CD1c-positive myeloid dendritic cell (primary cell): ENCODE data around the gene CDH13.

Experiments used
- DNase-seq: peaks from one replicate; pipeline ENCODE4 v3.0.0-alpha.2; 2016; ENCODE audit errors: extremely low spot score

CDH13 gene

GRCh38 chr16:83113811-83114210 lies 487.0 kb downstream of the CDH13 start:
- no peak for DNase-seq

- no peak for DNase-seq
These were observed 488.9 kb downstream of the CDH13 start for GRCh38 chr16:83115491-83116232.

GRCh38 chr16:83116274-83116892 lies 489.6 kb downstream of the CDH13 start:
- DNase-seq: no peak

GRCh38 chr16:83117810-83118209 lies 491.0 kb downstream of the CDH13 start:
- DNase-seq: no peak

GRCh38 chr16:83118365-83118764 lies 491.6 kb downstream of the CDH13 start:
- peak; percentile 22 for DNase-seq

- no peak for DNase-seq
These were observed 499.3 kb downstream of the CDH13 start for GRCh38 chr16:83125999-83126568.

GRCh38 chr16:83128041-83128440 lies 501.3 kb downstream of the CDH13 start:
- DNase-seq: no peak

GRCh38 chr16:83130039-83130438 lies 503.3 kb downstream of the CDH13 start:
- no peak for DNase-seq

GRCh38 chr16:83134638-83135037 lies 507.9 kb downstream of the CDH13 start:
- peak; percentile 11 for DNase-seq

- DNase-seq: no peak
These were observed 509.6 kb downstream of the CDH13 start for GRCh38 chr16:83136419-83136818.

- no peak for DNase-seq
These were observed 510.2 kb downstream of the CDH13 start for GRCh38 chr16:83136924-83137323.

- peak; percentile 3 for DNase-seq
These were observed 510.6 kb downstream of the CDH13 start for GRCh38 chr16:83137326-83137781.

GRCh38 chr16:83137894-83138293 lies 511.1 kb downstream of the CDH13 start:
- no peak for DNase-seq

- no peak for DNase-seq
These were observed 511.7 kb downstream of the CDH13 start for GRCh38 chr16:83138512-83138911.

- no peak for DNase-seq
These were observed 512.4 kb downstream of the CDH13 start for GRCh38 chr16:83138976-83139690.

GRCh38 chr16:83143788-83144187 lies 517.0 kb downstream of the CDH13 start:
- no peak for DNase-seq

- DNase-seq: no peak
These were observed 518.5 kb downstream of the CDH13 start for GRCh38 chr16:83145297-83145696.

GRCh38 chr16:83147244-83147643 lies 520.5 kb downstream of the CDH13 start:
- DNase-seq: no peak

- no peak for DNase-seq
These were observed 531.7 kb downstream of the CDH13 start for GRCh38 chr16:83158320-83158957.

GRCh38 chr16:83159049-83159448 lies 532.3 kb downstream of the CDH13 start:
- no peak for DNase-seq

GRCh38 chr16:83160287-83161020 lies 533.7 kb downstream of the CDH13 start:
- no peak for DNase-seq
